ENCODE results near the gene TFDP2.
"Not testable (repeated sequence)": the region's sequence is repeated elsewhere in the genome, so short reads cannot be mapped to it uniquely, and the experiment has no call there.

Gene TFDP2

DNA sequence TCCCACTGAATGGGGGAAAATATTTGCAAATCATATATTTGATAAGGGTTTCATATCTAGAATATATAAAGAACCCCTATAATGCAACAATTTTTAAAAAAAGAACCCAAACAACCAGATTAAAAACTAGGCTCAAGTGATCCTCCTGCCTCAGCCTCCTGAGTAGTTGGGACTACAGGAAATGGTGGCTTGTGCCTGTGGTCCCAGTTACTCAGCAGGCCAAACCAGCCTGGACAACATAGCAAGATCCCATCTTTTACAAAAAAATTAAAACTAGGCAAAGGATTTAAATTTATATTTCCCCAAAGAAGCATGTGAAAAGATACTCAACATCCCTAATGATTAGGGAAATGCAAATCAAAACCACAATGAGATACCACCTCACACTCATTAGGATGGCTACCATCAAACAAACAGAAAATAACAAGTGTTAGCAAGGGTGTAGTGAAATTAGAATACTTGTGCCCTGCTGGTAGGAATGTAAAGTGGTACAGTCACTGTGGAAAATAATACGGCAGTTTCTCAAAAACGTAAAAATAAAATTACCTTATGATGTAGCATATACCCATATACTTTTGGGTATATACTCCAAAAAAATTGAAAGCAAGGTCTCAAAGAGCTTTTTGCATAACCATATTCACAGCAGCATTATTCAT is 19.7 kb downstream of the TFDP2 start:
- no peak for DNase-seq (ENCODE audit: low read depth in 2 of 2, low spot score in 1 of 2)

DNA sequence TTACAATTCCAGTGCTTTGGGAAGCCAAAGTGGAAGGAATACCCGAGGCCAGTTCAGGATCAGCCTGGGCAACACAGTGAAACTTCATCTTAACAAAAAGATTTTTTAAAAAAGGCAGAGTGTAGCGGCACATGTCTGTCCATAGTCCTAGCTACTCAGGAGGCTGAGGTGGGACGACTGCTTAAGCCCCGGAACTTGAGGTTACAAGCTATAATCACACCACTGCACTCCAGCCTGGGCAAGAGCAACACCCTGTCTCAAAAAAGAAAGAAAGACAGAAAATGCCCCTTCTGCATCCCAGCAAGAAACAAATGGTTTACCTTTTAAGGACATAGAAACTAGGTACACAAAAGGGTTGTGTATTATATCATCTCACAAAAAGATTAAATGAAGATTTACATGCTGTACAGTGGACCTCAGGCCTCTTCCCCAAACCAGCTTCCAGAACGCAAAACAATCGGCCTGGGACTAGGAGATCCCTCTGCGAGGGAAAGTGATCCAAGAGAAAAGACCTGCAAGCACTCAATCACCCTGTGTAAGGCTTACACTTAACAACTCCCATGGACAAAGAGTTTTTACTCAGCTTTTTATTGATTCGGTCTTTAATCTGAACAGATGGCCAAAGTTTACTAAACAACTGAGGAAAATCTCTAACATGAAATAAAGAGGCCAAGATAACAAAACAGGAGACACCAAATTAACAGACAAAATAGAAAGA is 21.2 kb downstream of the TFDP2 start:
- DNase-seq (ENCODE audit: low read depth in 2 of 2, low spot score in 1 of 2) = no peak

DNA sequence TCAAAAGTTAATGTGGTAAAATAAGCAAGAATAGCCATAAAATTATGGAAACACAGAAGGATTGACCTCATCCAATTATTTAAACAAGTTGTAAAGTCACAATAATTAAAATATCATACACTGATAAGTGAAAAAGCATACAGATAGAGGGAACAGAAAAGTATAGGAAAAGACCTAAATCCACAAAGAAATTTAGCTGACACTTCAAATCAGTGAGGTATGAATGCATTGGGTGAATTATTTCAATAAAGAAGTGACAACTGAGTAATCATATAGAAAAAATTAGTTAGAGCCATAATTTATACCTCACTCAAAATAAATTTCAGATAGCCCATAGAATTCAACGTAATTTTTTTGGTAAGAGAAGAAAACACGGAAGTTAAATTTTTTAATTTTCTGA is 25.1 kb downstream of the TFDP2 start:
- DNase-seq (ENCODE audit: low read depth in 2 of 2, low spot score in 1 of 2) = no peak

GRCh38 chr3:142120707-142121106 is 28.6 kb downstream of the TFDP2 start:
- no peak for DNase-seq (ENCODE audit: low read depth in 2 of 2, low spot score in 1 of 2)

DNA sequence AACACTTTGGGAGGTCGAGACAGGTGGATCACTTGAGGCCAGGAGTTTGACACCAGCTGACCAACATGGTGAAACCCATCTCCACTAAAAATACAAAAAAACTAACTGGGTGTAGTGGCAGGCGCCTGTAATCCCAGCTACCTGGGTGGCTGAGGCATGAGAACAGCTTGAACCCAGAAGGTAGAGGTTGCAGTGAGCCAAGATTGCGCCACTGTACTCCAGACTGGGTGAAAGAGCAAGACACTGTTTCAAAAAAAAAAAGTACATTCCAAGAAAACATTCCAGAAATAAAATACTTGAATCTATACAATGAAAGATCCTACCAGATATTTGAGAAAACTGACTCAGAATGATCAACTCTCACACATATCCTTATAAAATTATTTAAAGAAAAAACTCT is 30.4 kb downstream of the TFDP2 start:
- no peak for DNase-seq (ENCODE audit: low read depth in 2 of 2, low spot score in 1 of 2)

DNA sequence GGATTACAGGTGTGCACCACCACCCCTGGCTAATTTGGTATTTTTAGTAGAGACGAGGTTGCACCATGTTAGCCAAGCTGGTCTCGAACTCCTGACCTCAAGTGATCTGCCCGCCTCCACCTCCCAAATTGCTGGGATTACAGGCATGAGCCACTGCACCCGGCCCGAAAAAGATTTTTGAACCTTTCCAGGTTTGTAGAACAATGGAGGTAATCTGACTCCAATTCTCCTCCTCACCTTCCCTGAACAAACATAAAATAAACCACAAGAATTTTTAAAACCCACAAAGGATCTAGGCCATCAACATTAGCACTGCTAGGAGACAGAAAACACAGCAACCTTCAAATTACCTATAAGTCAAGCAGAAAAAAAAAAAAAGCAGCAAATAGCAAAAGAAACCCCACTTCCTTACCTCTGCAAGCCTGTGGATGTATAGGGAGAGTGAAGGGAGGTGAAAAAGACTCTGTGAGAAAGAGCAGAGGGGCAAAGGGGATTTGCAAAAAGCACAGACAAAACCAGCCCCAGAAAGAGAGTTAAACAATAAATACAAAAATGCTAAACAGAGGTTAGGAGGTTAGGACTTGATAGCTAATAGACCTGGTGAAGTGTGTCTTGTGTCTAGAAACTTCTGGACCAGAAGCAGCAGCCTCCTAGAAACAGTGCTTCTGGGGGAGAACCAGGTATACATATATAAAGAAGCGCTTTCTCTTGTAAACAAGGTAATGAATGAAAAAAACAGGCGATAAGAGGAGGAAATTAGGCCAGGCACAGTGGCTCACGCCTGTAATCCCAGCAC is 32.1 kb downstream of the TFDP2 start:
- DNase-seq (ENCODE audit: low read depth in 2 of 2, low spot score in 1 of 2) = no peak

DNA sequence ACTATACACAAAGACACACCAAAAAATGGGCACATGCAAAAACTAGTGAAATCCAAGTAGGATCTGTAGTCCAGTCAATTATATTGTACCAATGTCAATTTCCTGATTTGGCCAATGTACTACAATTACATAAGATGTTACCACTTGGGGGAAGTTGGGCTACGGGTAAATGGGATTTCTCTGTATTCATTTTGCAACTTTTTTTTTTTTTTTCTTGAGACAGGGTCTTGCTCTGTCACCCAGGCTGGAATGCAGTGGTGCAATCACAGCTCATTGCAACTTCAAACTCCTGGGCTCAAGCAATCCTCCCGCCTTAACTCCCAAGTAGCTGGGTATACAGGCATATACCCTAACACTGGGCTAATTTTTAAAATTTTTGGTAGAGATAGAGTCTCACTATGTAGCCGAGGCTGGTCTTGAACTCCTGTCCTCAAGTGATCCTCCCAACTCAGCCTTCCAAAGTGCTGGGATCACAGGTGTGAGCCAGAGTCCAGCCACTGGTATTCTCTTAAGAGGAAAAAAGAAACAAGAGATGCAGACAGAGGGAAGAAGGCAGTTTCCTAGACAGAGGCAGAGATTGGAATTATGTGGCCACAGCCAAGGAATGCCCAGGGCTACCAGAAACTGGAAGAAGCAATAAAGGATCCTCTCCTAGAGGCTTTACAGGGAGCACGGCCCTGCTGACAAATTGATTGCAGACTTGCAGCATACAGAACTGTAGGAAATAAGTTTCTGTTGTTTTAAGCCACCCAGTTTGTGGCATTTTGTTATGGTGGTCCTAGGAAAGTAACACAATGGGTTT is 33.3 kb downstream of the TFDP2 start:
- DNase-seq (ENCODE audit: low read depth in 2 of 2, low spot score in 1 of 2) = no peak

DNA sequence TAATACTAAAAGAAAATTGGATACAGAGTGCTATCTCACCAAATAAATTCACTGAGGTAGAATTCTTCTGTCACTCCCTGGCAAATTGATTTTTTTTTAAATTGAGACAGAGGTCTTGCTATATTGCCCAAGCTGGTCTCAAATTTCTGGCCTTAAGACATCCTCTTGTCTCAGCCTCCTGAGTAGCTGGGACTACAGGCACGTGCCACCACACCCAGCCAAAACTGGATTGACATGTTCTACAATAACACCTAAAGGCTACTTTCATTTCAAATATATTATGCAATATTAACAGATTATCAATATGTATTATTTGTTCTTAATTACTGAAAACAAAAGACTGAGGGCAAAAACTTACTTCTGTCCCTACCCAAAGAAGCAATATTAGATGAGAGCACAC is 36.7 kb downstream of the TFDP2 start:
- no peak for DNase-seq (ENCODE audit: low read depth in 2 of 2, low spot score in 1 of 2)

- no peak for DNase-seq (ENCODE audit: low read depth in 2 of 2, low spot score in 1 of 2)
Measured at GRCh38 chr3:142106548-142106947, 42.8 kb downstream of the TFDP2 start.

- no peak for DNase-seq (ENCODE audit: low read depth in 2 of 2, low spot score in 1 of 2)
Measured at GRCh38 chr3:142105991-142106390, 43.4 kb downstream of the TFDP2 start.

GRCh38 chr3:142104763-142105162 is 44.6 kb downstream of the TFDP2 start:
- DNase-seq (ENCODE audit: low read depth in 2 of 2, low spot score in 1 of 2) = no peak

GRCh38 chr3:142098964-142099363 is 50.4 kb downstream of the TFDP2 start:
- DNase-seq (ENCODE audit: low read depth in 2 of 2, low spot score in 1 of 2) = no peak

GRCh38 chr3:142097099-142097843 is 52.1 kb downstream of the TFDP2 start:
- DNase-seq (ENCODE audit: low read depth in 2 of 2, low spot score in 1 of 2) = no peak

DNA sequence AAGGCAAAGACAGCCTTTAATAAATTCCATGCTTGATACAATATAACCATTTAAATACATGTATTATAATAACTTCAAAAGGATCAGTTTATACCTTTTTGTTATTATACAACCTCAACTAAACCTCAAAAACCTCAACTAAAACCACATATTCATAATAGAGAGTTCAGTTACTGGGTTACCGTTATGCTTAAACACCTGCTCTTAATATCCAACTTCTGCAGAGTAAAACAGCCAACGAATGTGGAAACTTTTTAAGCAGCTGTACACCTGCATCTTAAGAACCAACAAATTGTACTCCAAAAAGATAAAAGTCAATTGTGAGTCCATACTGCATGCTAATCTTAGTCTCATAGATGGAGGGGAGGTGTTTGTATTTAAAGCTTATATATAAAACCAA is 53.5 kb downstream of the TFDP2 start:
- DNase-seq (ENCODE audit: low read depth in 2 of 2, low spot score in 1 of 2) = no peak

GRCh38 chr3:142088925-142089324 is 60.4 kb downstream of the TFDP2 start:
- not testable (repeated sequence) for DNase-seq (ENCODE audit: low read depth in 2 of 2, low spot score in 1 of 2)

DNA sequence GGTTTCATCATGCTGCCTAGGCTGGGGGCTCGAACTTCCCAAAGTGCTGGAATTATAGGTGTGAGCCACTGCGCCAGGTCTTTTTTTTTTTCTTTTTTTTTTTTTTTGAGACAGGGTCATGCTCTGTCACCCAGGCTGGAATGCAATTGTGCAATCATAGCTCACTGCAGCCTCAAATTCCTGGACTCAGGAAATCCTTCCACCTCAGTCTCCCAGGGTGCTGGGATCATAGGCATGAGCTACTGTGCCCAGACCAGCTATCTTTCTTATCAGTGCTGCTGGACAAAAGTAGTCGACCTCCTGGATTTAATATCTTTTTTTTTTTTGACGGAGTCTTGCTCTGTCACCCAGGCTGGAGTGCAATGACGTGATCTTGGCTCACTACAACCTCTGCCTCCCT is 60.8 kb downstream of the TFDP2 start:
- no peak for DNase-seq (ENCODE audit: low read depth in 2 of 2, low spot score in 1 of 2)

DNA sequence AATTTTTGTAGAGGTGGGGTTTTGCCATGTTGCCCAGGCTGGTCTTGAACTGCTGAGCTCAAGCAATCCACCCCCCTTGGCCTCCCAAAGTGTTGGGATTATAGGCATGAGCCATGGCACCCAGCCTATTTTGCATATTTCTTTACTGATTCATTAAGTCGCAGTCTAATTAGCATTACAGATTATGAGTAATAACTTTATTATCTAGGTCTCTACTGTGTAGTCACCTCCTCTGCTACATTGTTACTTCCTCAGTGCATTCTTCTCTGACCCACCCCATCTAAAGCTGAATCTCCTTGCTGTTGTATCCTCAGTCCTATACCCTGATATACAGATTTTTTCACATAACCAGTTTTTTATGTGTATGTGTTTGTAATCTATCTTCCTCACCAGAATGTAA is 61.7 kb downstream of the TFDP2 start:
- no peak for DNase-seq (ENCODE audit: low read depth in 2 of 2, low spot score in 1 of 2)

DNA sequence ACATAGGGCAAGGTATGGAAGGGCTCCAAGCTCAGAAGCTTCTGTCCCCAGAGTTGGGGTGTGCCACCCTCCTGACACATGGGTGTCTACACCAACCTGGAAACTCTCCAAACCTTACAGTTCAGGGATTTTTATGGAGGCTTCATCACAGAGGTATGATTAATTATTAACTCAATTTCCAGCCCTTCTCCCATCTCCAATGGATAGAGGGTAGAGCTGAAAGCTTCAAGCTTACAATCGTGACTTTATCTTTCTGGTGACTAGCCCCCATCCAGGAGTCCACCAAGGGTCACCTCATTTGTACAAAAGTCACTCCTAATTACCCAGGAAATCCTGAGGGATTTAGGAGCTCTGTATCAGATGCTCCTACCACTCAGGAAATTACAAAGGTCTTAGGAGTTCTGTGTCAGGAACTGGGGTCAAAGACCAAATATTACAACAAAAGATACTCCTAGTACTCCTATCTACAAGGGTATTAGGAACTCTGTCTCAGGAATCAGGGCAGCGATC is 62.7 kb downstream of the TFDP2 start:
- no peak for DNase-seq (ENCODE audit: low read depth in 2 of 2, low spot score in 1 of 2)

DNA sequence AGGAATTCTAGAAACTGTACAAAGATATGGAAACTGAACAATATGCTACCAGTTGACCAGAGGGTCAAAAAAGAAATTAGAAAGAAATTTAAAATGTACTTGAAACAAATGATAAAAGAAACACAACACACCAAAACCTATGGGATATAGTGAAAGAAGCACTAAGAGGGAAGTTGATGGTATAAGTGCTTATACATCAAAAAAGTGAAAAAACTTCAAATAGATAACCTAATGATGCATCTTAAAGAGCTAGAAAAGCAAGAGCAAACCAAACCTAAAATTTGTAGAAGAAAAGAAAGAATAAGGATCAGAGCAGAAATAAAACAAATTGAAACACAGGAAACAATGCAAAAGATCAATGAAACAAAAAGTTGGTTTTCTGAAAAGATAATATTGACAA is 68.2 kb downstream of the TFDP2 start:
- no peak for DNase-seq (ENCODE audit: low read depth in 2 of 2, low spot score in 1 of 2)

- no peak for DNase-seq (ENCODE audit: low read depth in 2 of 2, low spot score in 1 of 2)
Measured at GRCh38 chr3:142077859-142078500, 71.4 kb downstream of the TFDP2 start.
